Ectodermal cell (in vitro differentiated cells): ENCODE results near the gene RTL1.

Experiments
- H3K27ac ChIP-seq: 2 replicates; pipeline ENCODE4 v1.7.0; 2013; ENCODE audit warnings: mild to moderate bottlenecking, low read depth, low read length; ENCODE audit not compliant: insufficient read depth, poor library complexity, severe bottlenecking
- H3K27me3 ChIP-seq: 2 replicates; pipeline ENCODE4 v1.7.0; 2013; ENCODE audit warnings: mild to moderate bottlenecking, low read length; ENCODE audit not compliant: insufficient read depth, control insufficient read depth, poor library complexity, severe bottlenecking
- H3K36me3 ChIP-seq: one replicate; pipeline ENCODE4 v1.7.0; 2013; ENCODE audit warnings: low read length; ENCODE audit not compliant: control insufficient read depth, insufficient read depth
- H3K4me1 ChIP-seq: one replicate; pipeline ENCODE4 v1.7.0; 2013; ENCODE audit warnings: low read length; ENCODE audit not compliant: control insufficient read depth, insufficient read depth
- H3K4me3 ChIP-seq: 2 replicates; pipeline ENCODE4 v1.7.0; 2013; ENCODE audit warnings: low read depth, low read length, control low read depth; ENCODE audit not compliant: insufficient read depth
- H3K9me3 ChIP-seq: 2 replicates; pipeline ENCODE4 v1.7.0; 2013; ENCODE audit warnings: mild to moderate bottlenecking, low read length, moderate library complexity; ENCODE audit not compliant: control insufficient read depth
- WGBS, 2 experiments: methylation state at CpG; one replicate each; pipeline ENCODE4 v1.1.7; 2013; ENCODE audit warnings: missing lambda C conversion rate in 2 of 2; 5-methylcytosine and 5-hydroxymethylcytosine counted together

RTL1 gene

GRCh38 chr14:100891051-100891450 lies 12.5 kb downstream of the RTL1 start:
- WGBS, 2 experiments = 95 to 96% methylated on average over 10 of the region's 10 CpGs
- Histone ChIP-seq H3K27ac (no peak overlapping the region), H3K9me3 (no peaks in the 10 kb centered on the region), H3K36me3 (no peaks in the 10 kb centered on the region), H3K4me1 (peaks cover 11% of the 10 kb centered on the region), H3K27me3 (no peaks in the 10 kb centered on the region), H3K4me3 (no peak overlapping the region)

- Histone ChIP-seq H3K36me3 (no peaks in the 10 kb centered on the region), H3K4me3 (no peak overlapping the region), H3K27ac (no peak overlapping the region), H3K4me1 (peaks cover 15% of the 10 kb centered on the region), H3K9me3 (no peaks in the 10 kb centered on the region), H3K27me3 (no peaks in the 10 kb centered on the region)
- WGBS, 2 experiments = 90 to 95% methylated on average over 8 of the region's 8 CpGs
These were observed 13.3 kb downstream of the RTL1 start for GRCh38 chr14:100890061-100890850.

- Histone ChIP-seq H3K27ac (no peak overlapping the region), H3K36me3 (no peaks in the 10 kb centered on the region)
- WGBS, 2 experiments = 93 to 95% methylated on average over 6 of the region's 6 CpGs
These were observed 13.9 kb downstream of the RTL1 start for GRCh38 chr14:100889641-100890040.

GRCh38 chr14:100888789-100889315 lies 14.7 kb downstream of the RTL1 start:
- H3K4me3 ChIP-seq = no peak overlapping the region
- WGBS, 2 experiments = 86 to 92% methylated on average over 5 of the region's 5 CpGs
- no peaks in the 10 kb centered on the region for H3K9me3 ChIP-seq
- no peaks in the 10 kb centered on the region for H3K27me3 ChIP-seq
- peaks cover 15% of the 10 kb centered on the region for H3K4me1 ChIP-seq
- no peak overlapping the region for H3K27ac ChIP-seq
- no peaks in the 10 kb centered on the region for H3K36me3 ChIP-seq

More at GRCh38 chr14:100889641-100890040, 13.9 kb downstream of the RTL1 start:
- Histone ChIP-seq H3K4me1 (peaks cover 15% of the 10 kb centered on the region), H3K4me3 (no peak overlapping the region), H3K27me3 (no peaks in the 10 kb centered on the region), H3K9me3 (no peaks in the 10 kb centered on the region)

- Histone ChIP-seq H3K9me3 (no peaks in the 10 kb centered on the region), H3K27me3 (no peaks in the 10 kb centered on the region), H3K27ac (no peak overlapping the region), H3K4me3 (no peak overlapping the region), H3K36me3 (no peaks in the 10 kb centered on the region), H3K4me1 (peaks cover 15% of the 10 kb centered on the region)
- 61 to 63% methylated on average over 6 of the region's 6 CpGs for WGBS, 2 experiments
These were observed 15.7 kb downstream of the RTL1 start for GRCh38 chr14:100887728-100888335.

- Histone ChIP-seq H3K36me3 (no peaks in the 10 kb centered on the region), H3K27ac (no peak overlapping the region), H3K9me3 (no peaks in the 10 kb centered on the region), H3K4me1 (peaks cover 15% of the 10 kb centered on the region), H3K27me3 (no peaks in the 10 kb centered on the region), H3K4me3 (no peak overlapping the region)
- 92 to 94% methylated on average over 5 of the region's 5 CpGs for WGBS, 2 experiments
These were observed 17.9 kb downstream of the RTL1 start for GRCh38 chr14:100885617-100886016.

GRCh38 chr14:100885196-100885595 lies 18.3 kb downstream of the RTL1 start:
- Histone ChIP-seq H3K27me3 (no peaks in the 10 kb centered on the region), H3K27ac (no peak overlapping the region), H3K36me3 (no peaks in the 10 kb centered on the region), H3K4me3 (no peak overlapping the region), H3K9me3 (no peaks in the 10 kb centered on the region), H3K4me1 (peaks cover 15% of the 10 kb centered on the region)
- 92 to 97% methylated on average over 2 of the region's 2 CpGs for WGBS, 2 experiments

- no peaks in the 10 kb centered on the region for H3K36me3 ChIP-seq
- no peak overlapping the region for H3K4me3 ChIP-seq
- peaks cover 15% of the 10 kb centered on the region for H3K4me1 ChIP-seq
- WGBS, 2 experiments = 94 to 96% methylated on average over 13 of the region's 13 CpGs
- H3K9me3 ChIP-seq = no peaks in the 10 kb centered on the region
- H3K27ac ChIP-seq = no peak overlapping the region
- H3K27me3 ChIP-seq = no peaks in the 10 kb centered on the region
These were observed 19.1 kb downstream of the RTL1 start for GRCh38 chr14:100884456-100884855.

GRCh38 chr14:100883789-100884101 lies 19.8 kb downstream of the RTL1 start:
- H3K27me3 ChIP-seq = no peaks in the 10 kb centered on the region
- no peak overlapping the region for H3K4me3 ChIP-seq
- H3K9me3 ChIP-seq = no peaks in the 10 kb centered on the region
- H3K4me1 ChIP-seq = peaks cover 15% of the 10 kb centered on the region
- WGBS, 2 experiments = 96 to 97% methylated on average over 11 of the region's 11 CpGs
- no peaks in the 10 kb centered on the region for H3K36me3 ChIP-seq
- no peak overlapping the region for H3K27ac ChIP-seq

GRCh38 chr14:100882991-100883788 lies 20.3 kb downstream of the RTL1 start:
- H3K9me3 ChIP-seq = no peaks in the 10 kb centered on the region
- peaks cover 11% of the 10 kb centered on the region for H3K4me1 ChIP-seq
- H3K36me3 ChIP-seq = no peaks in the 10 kb centered on the region
- H3K27me3 ChIP-seq = no peaks in the 10 kb centered on the region
- 94 to 95% methylated on average over 46 of the region's 46 CpGs for WGBS, 2 experiments
- no peak overlapping the region for H3K27ac ChIP-seq
- H3K4me3 ChIP-seq = no peak overlapping the region
